HepG2 (cell line): ENCODE data around the gene TYRP1.

ENCODE experiments used
- CTCF ChIP-seq: sonication (generic); formaldehyde crosslinking; IDR thresholded peaks from 2 replicates; pipeline ENCODE4 v1.5.0; 2020; ENCODE audit warnings: mild to moderate bottlenecking, missing genetic modification reagents, moderate library complexity
- ZNF207 ChIP-seq: fragments of 450-650 bp; IDR thresholded peaks from 2 replicates; pipeline ENCODE4 v1.6.1; 2016; ENCODE audit warnings: antibody characterized with exemption, borderline replicate concordance

GRCh38 chr9:12696931-12697622 is 3.9 kb downstream of the TYRP1 start:
- TF ChIP-seq ZNF207 (no peak), CTCF (CRISPR knock-in tag) (no peak)
